Measurements from ENCODE around the gene BASP1.
"Not testable (repeated sequence)": the region's sequence is repeated elsewhere in the genome, so short reads cannot be mapped to it uniquely, and the experiment has no call there.

Gene BASP1

GRCh38 chr5:17190799-17191391 is 26.5 kb upstream of the BASP1 start:
- no peak for DNase-seq (ENCODE audit: low read depth in 2 of 2)

GRCh38 chr5:17191574-17191973 is 25.9 kb upstream of the BASP1 start:
- DNase-seq (ENCODE audit: low read depth in 2 of 2): not testable (repeated sequence)

- no peak for DNase-seq (ENCODE audit: low read depth in 2 of 2)
Observed at GRCh38 chr5:17192191-17192590, 25.2 kb upstream of the BASP1 start.

- no peak for DNase-seq (ENCODE audit: low read depth in 2 of 2)
Observed at GRCh38 chr5:17196024-17196423, 21.4 kb upstream of the BASP1 start.

GRCh38 chr5:17196697-17197096 is 20.7 kb upstream of the BASP1 start:
- DNase-seq (ENCODE audit: low read depth in 2 of 2): no peak

- DNase-seq (ENCODE audit: low read depth in 2 of 2): no peak
Observed at GRCh38 chr5:17203329-17204132, 13.9 kb upstream of the BASP1 start.

- DNase-seq (ENCODE audit: low read depth in 2 of 2): no peak
Observed at GRCh38 chr5:17204133-17204489, 13.3 kb upstream of the BASP1 start.

GRCh38 chr5:17206021-17206420 is 11.4 kb upstream of the BASP1 start:
- DNase-seq (ENCODE audit: low read depth in 2 of 2): no peak

GRCh38 chr5:17212191-17212590 is 5.2 kb upstream of the BASP1 start:
- DNase-seq (ENCODE audit: low read depth in 2 of 2): no peak

GRCh38 chr5:17212996-17213395 is 4.4 kb upstream of the BASP1 start:
- DNase-seq (ENCODE audit: low read depth in 2 of 2): no peak

GRCh38 chr5:17213938-17214337 is 3.5 kb upstream of the BASP1 start:
- DNase-seq (ENCODE audit: low read depth in 2 of 2): no peak

- no peak for DNase-seq (ENCODE audit: low read depth in 2 of 2)
Observed at GRCh38 chr5:17214893-17215292, 2.5 kb upstream of the BASP1 start.

GRCh38 chr5:17215361-17215760 is 2.1 kb upstream of the BASP1 start:
- DNase-seq (ENCODE audit: low read depth in 2 of 2): no peak

GRCh38 chr5:17216176-17216973 is 1.1 kb upstream of the BASP1 start:
- peak; percentile 39 to 50 for DNase-seq (ENCODE audit: low read depth in 2 of 2)

GRCh38 chr5:17216974-17217492 is 398 bp upstream of the BASP1 start:
- DNase-seq (ENCODE audit: low read depth in 2 of 2): no peak

- no peak for DNase-seq (ENCODE audit: low read depth in 2 of 2)
Observed at GRCh38 chr5:17218353-17219005, 1.0 kb downstream of the BASP1 start.

GRCh38 chr5:17219006-17219422 is 1.6 kb downstream of the BASP1 start:
- DNase-seq (ENCODE audit: low read depth in 2 of 2): no peak

- DNase-seq (ENCODE audit: low read depth in 2 of 2): no peak
Observed at GRCh38 chr5:17219469-17219868, 2.0 kb downstream of the BASP1 start.

GRCh38 chr5:17219992-17220391 is 2.6 kb downstream of the BASP1 start:
- DNase-seq (ENCODE audit: low read depth in 2 of 2): no peak

- no peak for DNase-seq (ENCODE audit: low read depth in 2 of 2)
Observed at GRCh38 chr5:17220469-17220868, 3.0 kb downstream of the BASP1 start.

GRCh38 chr5:17221843-17222636 is 4.6 kb downstream of the BASP1 start:
- no peak for DNase-seq (ENCODE audit: low read depth in 2 of 2)

Data from stimulated activated CD4-positive, alpha-beta T cell treated with anti-CD3 and anti-CD28 coated beads, Interleukin-4, amount 100 ng/mL, for 48 hours (primary cell).